H54 (cell line): ENCODE results near the gene KPNB1.
"Not testable (repeated sequence)": the region's sequence is repeated elsewhere in the genome, so short reads cannot be mapped to it uniquely, and the experiment has no call there.

ENCODE experiments used
- DNase-seq: peaks from one replicate; pipeline ENCODE4 v3.0.0; 2011; ENCODE audit warnings: low spot score, mixed read lengths; ENCODE audit not compliant: insufficient read length
- FAIRE-seq: peaks from 3 replicates; lab custom pipeline; 2011; peaks lifted over from hg19 to GRCh38; lab: Jason Lieb, UNC
- POLR2A ChIP-seq: IDR thresholded peaks from 2 replicates; pipeline ENCODE4 v1.6.1; 2011; ENCODE audit warnings: low read depth, mild to moderate bottlenecking, low read length

KPNB1 gene

DNA sequence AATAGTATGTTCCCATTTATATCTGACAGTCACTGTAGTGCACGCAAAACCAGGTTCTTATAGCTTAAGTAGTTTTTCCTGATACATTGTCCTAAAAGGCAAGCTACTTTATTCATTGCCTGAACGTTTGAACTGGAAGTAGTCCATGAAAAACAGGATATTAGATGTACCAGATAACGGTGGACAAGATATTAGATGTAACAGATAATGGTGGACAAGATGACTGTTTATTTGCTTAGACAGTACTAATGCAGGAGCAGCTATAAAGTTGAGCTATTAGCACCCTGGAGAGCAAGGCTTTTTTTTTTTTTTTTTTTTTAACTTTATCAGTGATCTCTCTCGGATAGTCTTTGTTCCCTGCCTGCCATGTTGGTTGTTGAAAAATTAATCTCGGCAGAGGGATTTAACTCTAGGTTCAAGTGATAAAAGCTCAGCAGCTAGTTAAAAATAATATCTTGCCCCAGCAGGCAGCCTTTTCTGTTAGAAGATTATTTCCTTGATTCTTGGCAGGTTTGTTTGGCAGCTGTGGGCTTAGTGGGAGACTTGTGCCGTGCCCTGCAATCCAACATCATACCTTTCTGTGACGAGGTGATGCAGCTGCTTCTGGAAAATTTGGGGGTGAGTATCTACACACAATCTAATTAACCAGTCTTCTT, 26.9 kb downstream of the KPNB1 start:
- no peak for DNase-seq
- FAIRE-seq = no peak
- TF ChIP-seq POLR2A = no peak

DNA sequence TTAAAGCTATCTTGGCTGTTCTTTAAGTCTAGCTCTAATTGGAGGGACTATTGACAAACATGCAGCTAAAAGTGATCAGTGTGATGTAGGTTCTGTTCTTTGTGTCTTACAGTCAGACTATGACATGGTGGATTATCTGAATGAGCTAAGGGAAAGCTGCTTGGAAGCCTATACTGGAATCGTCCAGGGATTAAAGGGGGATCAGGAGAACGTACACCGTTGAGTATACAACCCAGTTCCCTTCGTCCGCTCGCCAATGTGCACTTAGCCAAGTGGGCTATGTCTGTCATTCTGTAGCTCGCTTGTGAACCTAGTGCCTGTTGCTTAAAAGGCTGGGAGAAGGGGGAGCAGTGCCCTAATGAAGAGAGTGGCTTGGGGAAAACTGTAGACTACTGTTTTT, 28.5 kb downstream of the KPNB1 start:
- TF ChIP-seq POLR2A = no peak
- DNase-seq = no peak
- no peak for FAIRE-seq

- DNase-seq (no peak), FAIRE-seq (no peak)
- no peak for TF ChIP-seq POLR2A
These were observed 32.4 kb downstream of the KPNB1 start for GRCh38 chr17:47682138-47682537.

DNA sequence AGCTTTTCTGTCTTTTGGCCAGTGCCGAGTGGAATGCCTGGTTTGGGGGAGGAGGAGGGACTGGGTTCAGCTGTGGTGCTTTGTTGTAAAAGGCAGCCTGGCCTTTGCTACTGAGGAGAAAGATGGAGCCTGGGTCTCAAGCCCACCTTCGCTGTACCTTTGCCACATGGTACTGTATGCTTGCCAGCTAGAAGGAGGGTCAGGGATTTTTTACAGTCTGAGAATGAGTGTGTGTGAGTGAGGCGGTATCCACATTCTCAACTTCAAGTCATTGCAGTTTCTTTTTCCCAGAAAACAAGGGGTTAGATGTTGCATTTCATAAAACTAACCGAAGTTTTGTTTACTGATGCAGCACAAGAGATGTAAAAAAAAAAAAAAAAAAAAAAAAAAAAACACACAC, 33.0 kb downstream of the KPNB1 start:
- not testable (repeated sequence) for DNase-seq, FAIRE-seq

DNA sequence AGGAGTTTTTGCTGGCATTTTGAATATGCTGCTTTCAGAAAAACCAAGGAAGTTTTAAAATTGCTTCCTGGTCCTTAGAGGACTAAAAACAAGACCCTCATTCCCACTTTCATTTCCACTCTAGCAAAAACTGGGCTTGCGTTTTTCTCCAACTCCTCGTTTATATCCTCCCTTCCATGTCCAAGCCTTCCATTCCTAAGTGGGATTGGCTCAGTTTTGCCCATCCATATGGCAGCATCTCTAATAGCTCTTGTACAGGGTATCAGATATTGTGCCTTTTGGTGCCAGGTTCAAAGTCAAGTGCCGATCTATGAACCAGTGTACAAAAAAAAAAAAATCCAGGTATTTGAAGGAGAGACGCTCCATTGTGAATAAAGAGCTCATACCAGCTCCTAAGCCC, 34.3 kb downstream of the KPNB1 start:
- DNase-seq (no peak), FAIRE-seq (no peak)
- no peak for TF ChIP-seq POLR2A

- FAIRE-seq = no peak
- TF ChIP-seq POLR2A = no peak
- no peak for DNase-seq
These were observed 34.9 kb downstream of the KPNB1 start for GRCh38 chr17:47684535-47685193.

DNA sequence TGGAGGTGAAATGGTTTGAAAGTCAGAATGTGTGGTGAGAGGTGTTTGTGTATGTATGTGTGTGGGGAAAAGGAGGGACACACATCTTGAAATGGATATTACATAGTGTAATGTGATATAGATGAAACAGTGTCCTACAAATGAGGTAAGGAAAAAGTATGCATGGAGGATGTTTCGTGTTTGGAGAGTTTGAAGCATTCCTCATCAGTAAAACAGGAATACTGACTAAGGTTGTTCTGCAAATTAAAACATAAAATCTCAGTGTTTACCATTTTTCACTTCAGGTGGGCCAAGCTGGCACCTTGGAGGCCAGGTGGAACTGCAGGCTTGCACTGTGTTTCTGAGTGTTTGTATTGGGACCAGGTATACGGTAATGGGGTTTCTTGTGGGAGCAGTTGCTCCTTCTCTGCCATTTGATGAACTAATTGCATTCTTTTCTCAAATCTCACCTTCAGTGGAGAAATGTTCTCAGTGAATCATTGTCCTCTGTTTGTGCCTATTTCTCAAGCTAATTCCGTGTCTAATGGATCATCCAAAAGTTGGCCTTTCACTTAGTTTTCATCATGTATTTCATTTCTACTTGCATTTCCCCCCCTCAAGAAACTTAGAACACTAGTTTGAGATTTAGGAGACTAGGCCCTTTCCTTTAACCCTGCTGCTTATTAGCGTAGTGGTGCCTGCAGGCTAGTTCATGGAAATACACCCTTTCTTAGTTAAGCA, 36.0 kb downstream of the KPNB1 start:
- no peak for DNase-seq
- TF ChIP-seq POLR2A = no peak
- FAIRE-seq = peak; percentile 58

GRCh38 chr17:47686276-47686635, 36.5 kb downstream of the KPNB1 start:
- DNase-seq = peak; percentile 27
- peak; percentile 78 for FAIRE-seq
- TF ChIP-seq POLR2A = no peak

DNA sequence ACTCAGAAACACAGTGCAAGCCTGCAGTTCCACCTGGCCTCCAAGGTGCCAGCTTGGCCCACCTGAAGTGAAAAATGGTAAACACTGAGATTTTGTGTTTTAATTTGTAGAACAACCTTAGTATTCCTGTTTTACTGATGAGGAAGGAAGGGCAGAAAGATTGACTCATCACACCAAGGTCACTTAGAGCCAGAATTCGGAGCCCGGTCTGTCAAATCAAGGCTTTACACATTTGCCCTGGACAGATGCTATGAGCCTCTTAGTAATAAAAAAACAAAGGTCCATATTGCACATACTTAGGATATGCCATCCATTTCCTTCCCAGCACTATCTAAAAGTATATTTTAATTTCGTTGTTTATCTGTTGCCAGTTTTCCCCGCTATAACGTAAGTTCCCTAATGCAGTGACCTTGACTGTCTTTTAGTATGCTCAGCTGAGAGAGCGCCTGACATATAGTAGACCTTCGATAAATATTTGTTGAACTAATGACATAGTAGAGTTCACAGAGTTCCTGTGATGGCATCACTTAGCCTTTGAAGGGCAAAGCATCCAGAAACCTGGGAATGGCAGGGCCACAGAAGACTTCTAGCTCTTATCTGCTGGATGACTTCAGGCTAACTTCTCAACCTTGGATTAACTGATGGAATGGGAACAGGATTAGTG, 37.1 kb downstream of the KPNB1 start:
- no peak for TF ChIP-seq POLR2A
- DNase-seq (no peak), FAIRE-seq (no peak)

DNA sequence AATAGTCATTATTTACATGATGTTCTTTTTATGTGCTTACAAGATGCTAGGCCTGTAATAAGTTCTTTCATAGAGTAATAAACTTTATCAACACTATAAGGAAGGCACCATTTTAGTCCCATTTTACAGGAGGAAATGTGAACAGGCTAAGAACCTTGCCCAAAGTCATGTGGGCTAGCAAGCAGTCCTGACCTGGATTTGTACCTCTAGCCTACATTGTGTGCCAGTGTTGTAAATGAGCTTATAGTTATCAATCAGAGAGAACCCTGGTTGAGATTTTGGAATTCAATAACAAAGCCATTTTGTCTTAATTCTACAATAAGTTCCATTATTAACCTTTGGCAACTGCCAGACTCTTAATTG, 37.6 kb downstream of the KPNB1 start:
- FAIRE-seq (no peak), DNase-seq (no peak)
- TF ChIP-seq POLR2A = no peak

GRCh38 chr17:47687748-47688147, 38.0 kb downstream of the KPNB1 start:
- FAIRE-seq = no peak
- DNase-seq = peak; percentile 34
- no peak for TF ChIP-seq POLR2A

DNA sequence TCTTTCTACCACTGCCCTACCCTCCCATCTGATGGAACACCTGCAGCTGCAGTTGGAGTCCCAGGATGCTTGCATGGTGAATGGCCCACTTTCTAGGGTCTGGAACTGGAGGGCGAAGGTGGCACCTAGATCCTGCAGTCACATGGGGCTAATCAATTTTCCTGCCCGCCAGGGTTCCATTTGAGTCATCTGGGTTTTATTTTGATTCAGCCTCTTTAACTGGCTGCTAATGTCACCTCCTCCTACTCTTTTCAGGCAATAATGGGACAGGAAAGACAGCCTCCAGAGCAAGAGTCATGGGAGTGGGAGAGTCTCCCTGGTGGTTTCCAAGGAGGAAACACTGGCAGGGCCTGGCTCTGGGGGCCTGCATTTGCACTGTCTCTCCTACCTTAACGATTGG, 40.4 kb downstream of the KPNB1 start:
- FAIRE-seq (no peak), DNase-seq (peak; percentile 26)
- no peak for TF ChIP-seq POLR2A

DNA sequence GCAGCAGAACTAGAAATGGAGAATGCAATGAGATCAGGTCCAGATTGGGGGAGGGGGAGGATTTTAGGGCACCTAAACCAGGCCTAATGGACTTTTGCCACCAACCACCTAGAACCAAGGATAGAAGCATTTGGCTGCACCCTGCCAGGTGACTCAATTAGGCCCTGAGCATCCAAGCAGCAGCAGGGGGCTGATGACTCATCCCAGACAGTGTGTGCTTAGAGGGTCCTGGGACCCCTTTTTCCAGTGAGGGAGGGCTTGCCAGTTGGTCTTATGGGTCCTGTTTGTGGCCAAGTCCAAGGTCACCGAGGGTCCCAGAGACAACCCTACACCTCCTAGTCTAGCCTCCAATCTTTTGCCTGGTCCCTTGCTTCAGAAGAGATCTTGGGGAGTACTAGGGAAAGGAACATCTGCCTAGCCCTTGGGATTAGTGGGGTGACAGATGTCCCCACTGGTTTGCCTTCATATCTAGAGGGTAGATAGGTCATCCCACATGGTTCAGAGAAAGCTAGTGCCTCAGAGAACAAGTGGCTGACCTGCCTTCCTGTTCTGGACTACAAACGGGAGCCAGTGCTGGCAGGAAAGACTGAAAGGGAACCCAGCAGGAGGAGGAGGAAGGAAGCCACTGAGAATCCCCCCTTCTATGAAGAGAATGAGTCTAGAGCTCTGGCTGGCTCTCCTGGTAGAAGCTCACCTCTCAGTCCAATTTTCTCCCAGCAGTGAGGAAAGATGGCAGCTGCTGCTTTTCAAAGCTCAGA, 42.6 kb downstream of the KPNB1 start:
- peak; percentile 4 for DNase-seq
- no peak for TF ChIP-seq POLR2A
- FAIRE-seq = no peak
